HG02610 (cell line): ENCODE results near the gene LRCH4.

Source experiments
- ATAC-seq: cut with Tn5 transposase; IDR thresholded peaks from one replicate; pipeline ENCODE4 v1.9.1; 2021; ENCODE audit warnings: mild to moderate bottlenecking, moderate library complexity; ENCODE audit not compliant: unreplicated experiment

The LRCH4 gene

GRCh38 chr7:100585511-100586265, at the start of gene LRCH4:
Gene LRCH4, minus strand, starts transcription at chr7:100586129. Its CDS starts 29 bp downstream, at chr7:100586100.
- peak; percentile 18 for ATAC-seq

- ATAC-seq = no peak
These were observed 47.2 kb upstream of the LRCH4 start for GRCh38 chr7:100632951-100633717.

- ATAC-seq = no peak
These were observed 44.1 kb upstream of the LRCH4 start for GRCh38 chr7:100630066-100630465.

- ATAC-seq = no peak
These were observed 43.3 kb upstream of the LRCH4 start for GRCh38 chr7:100629117-100629716.

- no peak for ATAC-seq
These were observed 41.3 kb upstream of the LRCH4 start for GRCh38 chr7:100627238-100627549.

GRCh38 chr7:100626530-100627237, 40.8 kb upstream of the LRCH4 start:
- peak; percentile 79 for ATAC-seq

- no peak for ATAC-seq
These were observed 40.1 kb upstream of the LRCH4 start for GRCh38 chr7:100626055-100626454.

GRCh38 chr7:100623951-100624824, 38.3 kb upstream of the LRCH4 start:
- ATAC-seq = no peak

GRCh38 chr7:100621554-100621953, 35.6 kb upstream of the LRCH4 start:
- ATAC-seq = no peak

- no peak for ATAC-seq
These were observed 34.9 kb upstream of the LRCH4 start for GRCh38 chr7:100620804-100621203.

GRCh38 chr7:100620239-100620638, 34.3 kb upstream of the LRCH4 start:
- ATAC-seq = no peak

GRCh38 chr7:100614308-100614861, 28.5 kb upstream of the LRCH4 start:
- ATAC-seq = no peak

GRCh38 chr7:100613412-100614175, 27.7 kb upstream of the LRCH4 start:
- no peak for ATAC-seq

GRCh38 chr7:100612730-100613390, 26.9 kb upstream of the LRCH4 start:
- ATAC-seq = no peak

GRCh38 chr7:100611983-100612729, 26.2 kb upstream of the LRCH4 start, which contains the start of gene MOSPD3:
Gene MOSPD3, plus strand, starts transcription at chr7:100612540. Its CDS starts 252 bp downstream, at chr7:100612792.
- peak; percentile 90 for ATAC-seq

- ATAC-seq = no peak
These were observed 24.0 kb upstream of the LRCH4 start for GRCh38 chr7:100609958-100610357.

- ATAC-seq = no peak
These were observed 21.2 kb upstream of the LRCH4 start for GRCh38 chr7:100607111-100607510.

- no peak for ATAC-seq
These were observed 20.4 kb upstream of the LRCH4 start for GRCh38 chr7:100606313-100606712.
